ENCODE results near the gene KLF8.

GRCh38 chrX:56233100-56233499 lies 944 bp downstream of the KLF8 start:
- TF ChIP-seq SUZ12 (IDR thresholded peaks at IDR 0.05; ENCODE audit: extremely low read depth, insufficient read depth, insufficient read length) (no peak), ZNF274 (IDR thresholded peaks at IDR 0.05; ENCODE audit: low read depth, low read length) (no peak)

All from NT2/D1 (cell line).